ENCODE measurements around the gene PMVK. TPM values are rescaled to one million over a fixed set of nuclear protein-coding genes. Genes with fewer than 3 reads are reported as not detected.
"Not testable (repeated sequence)": the region's sequence is repeated elsewhere in the genome, so short reads cannot be mapped to it uniquely, and the experiment has no call there.

The PMVK gene
- total and polyA plus RNA-seq, 4 donors = 9.7 to 37.3 (median 18.6) TPM

DNA sequence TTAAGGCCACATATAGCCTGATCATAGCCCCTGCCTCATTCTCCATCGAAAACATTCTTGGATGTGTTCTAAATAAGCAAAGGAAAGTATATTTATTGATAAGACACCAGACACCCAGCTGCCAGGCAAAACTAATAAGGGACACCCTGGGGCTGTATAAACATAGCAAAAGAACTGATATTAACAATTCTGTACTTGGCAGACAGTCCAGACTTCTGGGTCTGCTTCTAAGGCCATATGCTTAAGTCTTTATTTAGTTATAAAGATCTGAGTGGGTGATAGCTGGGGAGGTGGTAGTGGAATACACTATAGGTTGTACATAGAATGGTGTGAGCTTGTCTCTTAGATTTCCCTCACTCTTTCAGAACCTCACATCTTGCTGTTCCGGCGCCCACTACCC, 41.8 kb upstream of the PMVK start:
- Histone ChIP-seq H3K4me3 (ENCODE audit: low read depth in 1 of 3, low read length in 3 of 3) (no peak overlapping the region), H3K27ac (ENCODE audit: low read depth in 1 of 2, low read length in 2 of 2) (no peak overlapping the region), H3K9me3 (ENCODE audit: control insufficient read depth in 4 of 4, low read length in 3 of 4) (no peaks in the 10 kb centered on the region), H3K9ac (ENCODE audit: low read depth in 1 of 2, low read length in 2 of 2) (no peak overlapping the region), H3K4me1 (ENCODE audit: control insufficient read depth in 4 of 4, insufficient read depth in 4 of 4, low read length in 3 of 4) (peaks cover 0 to 18% (median 14%) of the 10 kb centered on the region in 4 donors), H3K36me3 (ENCODE audit: control insufficient read depth in 4 of 4, insufficient read depth in 3 of 4, low read depth in 1 of 4, low read length in 3 of 4) (peaks cover 0 to 11% (median 2%) of the 10 kb centered on the region in 4 donors), H3K27me3 (ENCODE audit: control insufficient read depth in 4 of 4, insufficient read depth in 4 of 4, low read length in 3 of 4) (no peaks in the 10 kb centered on the region)
- DNase-seq (ENCODE audit: low spot score) = no peak
- 90% methylated on average over 3 of the region's 3 CpGs for WGBS
- TF ChIP-seq HNF4G (IDR thresholded peaks at IDR 0.05) = no peak
- TF ChIP-seq NR2F2 (IDR thresholded peaks at IDR 0.05) = no peak
- TF ChIP-seq, protein P1, sequence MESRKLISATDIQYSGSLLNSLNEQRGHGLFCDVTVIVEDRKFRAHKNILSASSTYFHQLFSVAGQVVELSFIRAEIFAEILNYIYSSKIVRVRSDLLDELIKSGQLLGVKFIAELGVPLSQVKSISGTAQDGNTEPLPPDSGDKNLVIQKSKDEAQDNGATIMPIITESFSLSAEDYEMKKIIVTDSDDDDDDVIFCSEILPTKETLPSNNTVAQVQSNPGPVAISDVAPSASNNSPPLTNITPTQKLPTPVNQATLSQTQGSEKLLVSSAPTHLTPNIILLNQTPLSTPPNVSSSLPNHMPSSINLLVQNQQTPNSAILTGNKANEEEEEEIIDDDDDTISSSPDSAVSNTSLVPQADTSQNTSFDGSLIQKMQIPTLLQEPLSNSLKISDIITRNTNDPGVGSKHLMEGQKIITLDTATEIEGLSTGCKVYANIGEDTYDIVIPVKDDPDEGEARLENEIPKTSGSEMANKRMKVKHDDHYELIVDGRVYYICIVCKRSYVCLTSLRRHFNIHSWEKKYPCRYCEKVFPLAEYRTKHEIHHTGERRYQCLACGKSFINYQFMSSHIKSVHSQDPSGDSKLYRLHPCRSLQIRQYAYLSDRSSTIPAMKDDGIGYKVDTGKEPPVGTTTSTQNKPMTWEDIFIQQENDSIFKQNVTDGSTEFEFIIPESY (IDR thresholded peaks at IDR 0.05) = no peak
- no peak for TF ChIP-seq MAX (IDR thresholded peaks at IDR 0.05)
- TF ChIP-seq JUND (IDR thresholded peaks at IDR 0.05) = no peak
- TF ChIP-seq RXRA (IDR thresholded peaks at IDR 0.05) = no peak
- TF ChIP-seq, protein P2, sequence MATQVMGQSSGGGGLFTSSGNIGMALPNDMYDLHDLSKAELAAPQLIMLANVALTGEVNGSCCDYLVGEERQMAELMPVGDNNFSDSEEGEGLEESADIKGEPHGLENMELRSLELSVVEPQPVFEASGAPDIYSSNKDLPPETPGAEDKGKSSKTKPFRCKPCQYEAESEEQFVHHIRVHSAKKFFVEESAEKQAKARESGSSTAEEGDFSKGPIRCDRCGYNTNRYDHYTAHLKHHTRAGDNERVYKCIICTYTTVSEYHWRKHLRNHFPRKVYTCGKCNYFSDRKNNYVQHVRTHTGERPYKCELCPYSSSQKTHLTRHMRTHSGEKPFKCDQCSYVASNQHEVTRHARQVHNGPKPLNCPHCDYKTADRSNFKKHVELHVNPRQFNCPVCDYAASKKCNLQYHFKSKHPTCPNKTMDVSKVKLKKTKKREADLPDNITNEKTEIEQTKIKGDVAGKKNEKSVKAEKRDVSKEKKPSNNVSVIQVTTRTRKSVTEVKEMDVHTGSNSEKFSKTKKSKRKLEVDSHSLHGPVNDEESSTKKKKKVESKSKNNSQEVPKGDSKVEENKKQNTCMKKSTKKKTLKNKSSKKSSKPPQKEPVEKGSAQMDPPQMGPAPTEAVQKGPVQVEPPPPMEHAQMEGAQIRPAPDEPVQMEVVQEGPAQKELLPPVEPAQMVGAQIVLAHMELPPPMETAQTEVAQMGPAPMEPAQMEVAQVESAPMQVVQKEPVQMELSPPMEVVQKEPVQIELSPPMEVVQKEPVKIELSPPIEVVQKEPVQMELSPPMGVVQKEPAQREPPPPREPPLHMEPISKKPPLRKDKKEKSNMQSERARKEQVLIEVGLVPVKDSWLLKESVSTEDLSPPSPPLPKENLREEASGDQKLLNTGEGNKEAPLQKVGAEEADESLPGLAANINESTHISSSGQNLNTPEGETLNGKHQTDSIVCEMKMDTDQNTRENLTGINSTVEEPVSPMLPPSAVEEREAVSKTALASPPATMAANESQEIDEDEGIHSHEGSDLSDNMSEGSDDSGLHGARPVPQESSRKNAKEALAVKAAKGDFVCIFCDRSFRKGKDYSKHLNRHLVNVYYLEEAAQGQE (IDR thresholded peaks at IDR 0.05) = no peak
- TF ChIP-seq HNF4A (conservative IDR thresholded peaks at IDR 0.05) = no peak
- TF ChIP-seq, protein P3, sequence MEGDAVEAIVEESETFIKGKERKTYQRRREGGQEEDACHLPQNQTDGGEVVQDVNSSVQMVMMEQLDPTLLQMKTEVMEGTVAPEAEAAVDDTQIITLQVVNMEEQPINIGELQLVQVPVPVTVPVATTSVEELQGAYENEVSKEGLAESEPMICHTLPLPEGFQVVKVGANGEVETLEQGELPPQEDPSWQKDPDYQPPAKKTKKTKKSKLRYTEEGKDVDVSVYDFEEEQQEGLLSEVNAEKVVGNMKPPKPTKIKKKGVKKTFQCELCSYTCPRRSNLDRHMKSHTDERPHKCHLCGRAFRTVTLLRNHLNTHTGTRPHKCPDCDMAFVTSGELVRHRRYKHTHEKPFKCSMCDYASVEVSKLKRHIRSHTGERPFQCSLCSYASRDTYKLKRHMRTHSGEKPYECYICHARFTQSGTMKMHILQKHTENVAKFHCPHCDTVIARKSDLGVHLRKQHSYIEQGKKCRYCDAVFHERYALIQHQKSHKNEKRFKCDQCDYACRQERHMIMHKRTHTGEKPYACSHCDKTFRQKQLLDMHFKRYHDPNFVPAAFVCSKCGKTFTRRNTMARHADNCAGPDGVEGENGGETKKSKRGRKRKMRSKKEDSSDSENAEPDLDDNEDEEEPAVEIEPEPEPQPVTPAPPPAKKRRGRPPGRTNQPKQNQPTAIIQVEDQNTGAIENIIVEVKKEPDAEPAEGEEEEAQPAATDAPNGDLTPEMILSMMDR (IDR thresholded peaks at IDR 0.05; ENCODE audit: low read depth, low read length, missing input control) = no peak
- no peak for TF ChIP-seq FOXA1 (IDR thresholded peaks at IDR 0.05)
- TF ChIP-seq SP1 (IDR thresholded peaks at IDR 0.05) = no peak
- TF ChIP-seq, protein P4, sequence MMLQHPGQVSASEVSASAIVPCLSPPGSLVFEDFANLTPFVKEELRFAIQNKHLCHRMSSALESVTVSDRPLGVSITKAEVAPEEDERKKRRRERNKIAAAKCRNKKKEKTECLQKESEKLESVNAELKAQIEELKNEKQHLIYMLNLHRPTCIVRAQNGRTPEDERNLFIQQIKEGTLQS (IDR thresholded peaks at IDR 0.05) = no peak
- TF ChIP-seq GABPA (IDR thresholded peaks at IDR 0.05 in 1 of 2, conservative IDR thresholded peaks at IDR 0.05 in 1 of 2) = no peak
- no peak for TF ChIP-seq RAD21 (IDR thresholded peaks at IDR 0.05)
- TF ChIP-seq TAF1 (conservative IDR thresholded peaks at IDR 0.05) = no peak
- TF ChIP-seq FOXA2 (IDR thresholded peaks at IDR 0.05) = no peak
- no peak for TF ChIP-seq YY1 (IDR thresholded peaks at IDR 0.05)
- TF ChIP-seq EGR1 (IDR thresholded peaks at IDR 0.05; ENCODE audit: low read depth in 2 of 2) = no peak

- 81% methylated on average over 3 of the region's 3 CpGs for WGBS
- H3K27ac ChIP-seq (ENCODE audit: low read depth in 1 of 2, low read length in 2 of 2); DNase-seq (ENCODE audit: low spot score); H3K9ac ChIP-seq (ENCODE audit: low read depth in 1 of 2, low read length in 2 of 2); H3K4me3 ChIP-seq (ENCODE audit: low read depth in 1 of 3, low read length in 3 of 3); H3K9me3 ChIP-seq (ENCODE audit: control insufficient read depth in 4 of 4, low read length in 3 of 4); H3K27me3 ChIP-seq (ENCODE audit: control insufficient read depth in 4 of 4, insufficient read depth in 4 of 4, low read length in 3 of 4): not testable (repeated sequence)
- Histone ChIP-seq H3K36me3 (ENCODE audit: control insufficient read depth in 4 of 4, insufficient read depth in 3 of 4, low read depth in 1 of 4, low read length in 3 of 4) (peaks cover 0 to 11% (median 2%) of the 10 kb centered on the region in 4 donors), H3K4me1 (ENCODE audit: control insufficient read depth in 4 of 4, insufficient read depth in 4 of 4, low read length in 3 of 4) (peaks cover 0 to 20% (median 15%) of the 10 kb centered on the region in 4 donors)
These were observed 41.2 kb upstream of the PMVK start for GRCh38 chr1:154977762-154978161.

Measured in liver (tissue), 9 donors.